Fibroblast of pulmonary artery (primary cell): Measurements from ENCODE around the gene CFAP68.

Experiments
- DNase-seq: peaks from one replicate; pipeline ENCODE4 v3.0.0-alpha.2; 2010; ENCODE audit warnings: low read depth
- H3K4me3 ChIP-seq: replicated peaks from 2 replicates; pipeline ENCODE4 v1.5.1; 2011; ENCODE audit warnings: low read depth, mild to moderate bottlenecking, control low read depth, low read length, moderate library complexity
- TF ChIP-seq, protein P1 (sequence below): IDR thresholded peaks from 2 replicates; pipeline ENCODE4 v1.5.1; 2011; ENCODE audit warnings: mild to moderate bottlenecking, control low read depth, low read length, inconsistent platforms; ENCODE audit errors: missing control alignments

CFAP68 gene

DNA sequence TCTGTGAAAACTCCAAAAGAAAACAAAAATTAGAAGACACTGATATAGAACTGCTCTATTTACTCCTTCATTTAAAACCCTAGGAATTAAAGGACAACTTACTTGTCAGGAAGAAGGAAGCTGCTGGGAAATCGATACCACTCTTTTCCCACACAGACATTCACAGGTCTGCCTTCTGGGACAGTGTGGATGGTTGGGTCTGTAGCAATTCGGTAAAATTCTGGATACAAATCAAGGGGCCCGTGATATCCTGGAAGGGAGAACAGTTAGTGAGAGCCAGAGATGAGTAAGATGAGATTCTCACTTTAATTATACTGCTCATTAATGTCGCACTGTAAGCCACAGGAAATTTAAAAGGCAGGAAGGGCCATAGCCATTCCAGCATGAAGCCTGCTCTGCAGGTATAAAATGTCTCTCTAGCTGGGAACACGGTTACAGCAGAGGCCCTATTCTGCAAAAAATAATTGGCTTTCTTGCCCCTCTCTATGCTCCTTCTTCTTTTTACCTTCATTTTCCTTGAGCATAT lies 41.9 kb upstream of the CFAP68 start:
- TF ChIP-seq, protein P1, sequence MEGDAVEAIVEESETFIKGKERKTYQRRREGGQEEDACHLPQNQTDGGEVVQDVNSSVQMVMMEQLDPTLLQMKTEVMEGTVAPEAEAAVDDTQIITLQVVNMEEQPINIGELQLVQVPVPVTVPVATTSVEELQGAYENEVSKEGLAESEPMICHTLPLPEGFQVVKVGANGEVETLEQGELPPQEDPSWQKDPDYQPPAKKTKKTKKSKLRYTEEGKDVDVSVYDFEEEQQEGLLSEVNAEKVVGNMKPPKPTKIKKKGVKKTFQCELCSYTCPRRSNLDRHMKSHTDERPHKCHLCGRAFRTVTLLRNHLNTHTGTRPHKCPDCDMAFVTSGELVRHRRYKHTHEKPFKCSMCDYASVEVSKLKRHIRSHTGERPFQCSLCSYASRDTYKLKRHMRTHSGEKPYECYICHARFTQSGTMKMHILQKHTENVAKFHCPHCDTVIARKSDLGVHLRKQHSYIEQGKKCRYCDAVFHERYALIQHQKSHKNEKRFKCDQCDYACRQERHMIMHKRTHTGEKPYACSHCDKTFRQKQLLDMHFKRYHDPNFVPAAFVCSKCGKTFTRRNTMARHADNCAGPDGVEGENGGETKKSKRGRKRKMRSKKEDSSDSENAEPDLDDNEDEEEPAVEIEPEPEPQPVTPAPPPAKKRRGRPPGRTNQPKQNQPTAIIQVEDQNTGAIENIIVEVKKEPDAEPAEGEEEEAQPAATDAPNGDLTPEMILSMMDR: no peak
- no peak for DNase-seq
- H3K4me3 ChIP-seq: no peak overlapping the region

DNA sequence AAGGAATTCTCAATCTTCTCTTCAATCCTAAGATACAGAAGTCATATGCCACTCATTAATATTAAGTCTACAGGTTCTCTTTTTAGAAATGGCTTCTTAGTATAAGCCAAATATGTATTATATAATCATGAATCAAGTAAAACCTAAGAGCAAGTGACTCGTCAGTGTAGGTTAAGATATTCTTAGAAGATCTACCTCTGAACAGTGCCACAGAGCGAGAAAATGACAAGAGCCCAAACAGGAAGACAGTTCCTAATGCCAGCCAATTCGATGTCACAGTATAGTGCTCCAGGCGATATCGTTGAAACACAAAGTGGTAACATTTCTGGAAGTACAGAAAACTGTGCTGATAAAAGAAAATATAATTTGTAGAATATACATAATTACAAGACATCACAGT lies 41.3 kb upstream of the CFAP68 start:
- no peak for DNase-seq
- TF ChIP-seq, protein P1: no peak
- no peak overlapping the region for H3K4me3 ChIP-seq

- TF ChIP-seq, protein P1: no peak
- no peak overlapping the region for H3K4me3 ChIP-seq
- peak; percentile 8 for DNase-seq
Observed at GRCh38 chr11:111840143-111840542, 39.2 kb upstream of the CFAP68 start.

GRCh38 chr11:111841370-111842053 lies 37.8 kb upstream of the CFAP68 start:
- H3K4me3 ChIP-seq: no peak overlapping the region
- TF ChIP-seq, protein P1: peak; percentile 88
- peak; percentile 91 for DNase-seq

DNA sequence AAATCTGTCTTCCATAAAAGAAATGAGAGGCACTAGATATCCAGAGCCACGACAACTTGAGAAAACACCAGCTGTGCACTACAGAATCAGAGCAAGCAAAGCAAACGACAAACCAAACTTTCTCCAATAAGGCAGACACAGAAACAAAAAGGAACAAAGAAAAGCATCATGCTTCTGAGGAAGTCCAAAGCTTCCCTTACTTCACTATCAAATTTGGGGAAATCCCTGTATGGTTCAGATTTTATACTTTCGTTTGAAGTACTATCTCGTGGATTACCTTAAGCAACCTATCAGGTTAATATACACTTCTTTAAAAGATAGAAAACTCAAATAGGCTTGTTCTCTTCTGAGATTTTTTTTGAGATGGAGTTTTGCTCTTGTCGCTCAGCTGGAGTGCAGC lies 35.7 kb upstream of the CFAP68 start:
- no peak for DNase-seq
- TF ChIP-seq, protein P1: no peak
- no peak overlapping the region for H3K4me3 ChIP-seq

GRCh38 chr11:111845276-111846028 lies 33.9 kb upstream of the CFAP68 start:
- DNase-seq: peak; percentile 39
- TF ChIP-seq, protein P1: no peak
- no peak overlapping the region for H3K4me3 ChIP-seq

GRCh38 chr11:111846063-111846462 lies 33.3 kb upstream of the CFAP68 start:
- DNase-seq: peak; percentile 45
- no peak overlapping the region for H3K4me3 ChIP-seq
- TF ChIP-seq, protein P1: no peak
